OCI-LY1 (cell line): ENCODE data around the gene MARCHF5.
"Not testable (repeated sequence)": the region's sequence is repeated elsewhere in the genome, so short reads cannot be mapped to it uniquely, and the experiment has no call there.

Experiments
- EZH2 ChIP-seq: fragments of 200-600 bp; sonication (generic), shearing (Covaris generic); IDR thresholded peaks from 2 replicates; pipeline ENCODE4 v1.8.0; 2017; ENCODE audit warnings: borderline replicate concordance, mixed run types, mild to moderate bottlenecking, antibody characterized with exemption, low read length, moderate library complexity, mixed read lengths
- TF ChIP-seq, protein P1 (sequence below): fragments of 200-600 bp; sonication (generic), shearing (Covaris generic); IDR thresholded peaks from 2 replicates; pipeline ENCODE4 v1.5.1; 2017; ENCODE audit warnings: mild to moderate bottlenecking, antibody characterized with exemption, low read length, moderate library complexity, mixed read lengths

DNA sequence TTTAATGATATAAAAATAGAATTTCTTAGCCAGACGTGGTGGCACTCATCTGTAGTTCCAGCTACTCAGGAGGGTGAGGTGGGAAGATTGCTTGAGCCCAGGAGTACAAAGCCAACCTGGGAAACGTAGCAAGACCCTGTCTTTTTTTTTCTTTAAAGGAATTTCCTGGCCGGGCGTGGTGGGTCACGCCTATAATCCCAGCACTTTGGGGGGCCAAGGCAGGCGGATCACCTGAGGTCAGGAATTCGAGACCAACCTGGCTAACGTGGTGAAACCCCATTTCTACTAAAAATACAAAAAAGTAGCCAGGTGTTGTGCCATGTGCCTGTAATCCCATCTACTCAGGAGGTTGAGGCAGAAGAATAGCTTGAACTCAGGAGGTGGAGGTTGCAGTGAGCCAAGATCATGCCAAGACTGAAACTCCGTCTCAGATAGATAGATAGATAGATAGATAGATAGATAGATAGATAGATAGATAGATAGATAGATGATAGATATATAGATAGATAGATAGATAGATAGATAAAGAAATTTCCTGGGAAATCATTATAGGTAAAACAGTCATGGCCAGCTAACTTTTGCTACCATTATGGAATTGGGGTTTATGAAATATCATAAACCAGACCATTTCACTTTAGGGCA, 56.2 kb downstream of the MARCHF5 start:
- TF ChIP-seq, protein P1, sequence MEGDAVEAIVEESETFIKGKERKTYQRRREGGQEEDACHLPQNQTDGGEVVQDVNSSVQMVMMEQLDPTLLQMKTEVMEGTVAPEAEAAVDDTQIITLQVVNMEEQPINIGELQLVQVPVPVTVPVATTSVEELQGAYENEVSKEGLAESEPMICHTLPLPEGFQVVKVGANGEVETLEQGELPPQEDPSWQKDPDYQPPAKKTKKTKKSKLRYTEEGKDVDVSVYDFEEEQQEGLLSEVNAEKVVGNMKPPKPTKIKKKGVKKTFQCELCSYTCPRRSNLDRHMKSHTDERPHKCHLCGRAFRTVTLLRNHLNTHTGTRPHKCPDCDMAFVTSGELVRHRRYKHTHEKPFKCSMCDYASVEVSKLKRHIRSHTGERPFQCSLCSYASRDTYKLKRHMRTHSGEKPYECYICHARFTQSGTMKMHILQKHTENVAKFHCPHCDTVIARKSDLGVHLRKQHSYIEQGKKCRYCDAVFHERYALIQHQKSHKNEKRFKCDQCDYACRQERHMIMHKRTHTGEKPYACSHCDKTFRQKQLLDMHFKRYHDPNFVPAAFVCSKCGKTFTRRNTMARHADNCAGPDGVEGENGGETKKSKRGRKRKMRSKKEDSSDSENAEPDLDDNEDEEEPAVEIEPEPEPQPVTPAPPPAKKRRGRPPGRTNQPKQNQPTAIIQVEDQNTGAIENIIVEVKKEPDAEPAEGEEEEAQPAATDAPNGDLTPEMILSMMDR: not testable (repeated sequence)
- not testable (repeated sequence) for TF ChIP-seq EZH2
